ENCODE measurements around the gene ZNF280D.

The ZNF280D gene

GRCh38 chr15:56760186-56760585 lies 26.9 kb upstream of the ZNF280D start:
- no peak overlapping the region for H3K4me3 ChIP-seq (ENCODE audit: low read depth, low read length)
- no peak for TF ChIP-seq CTCF (IDR thresholded peaks at IDR 0.05; ENCODE audit: borderline replicate concordance, insufficient read depth, low read depth, low read length)

- TF ChIP-seq CTCF (IDR thresholded peaks at IDR 0.05; ENCODE audit: borderline replicate concordance, insufficient read depth, low read depth, low read length) = no peak
- no peak overlapping the region for H3K4me3 ChIP-seq (ENCODE audit: low read depth, low read length)
These were observed 26.1 kb upstream of the ZNF280D start for GRCh38 chr15:56759450-56759845.

GRCh38 chr15:56758770-56759449 lies 25.6 kb upstream of the ZNF280D start:
- TF ChIP-seq CTCF (IDR thresholded peaks at IDR 0.05; ENCODE audit: borderline replicate concordance, insufficient read depth, low read depth, low read length) = no peak

GRCh38 chr15:56757875-56758274 lies 24.6 kb upstream of the ZNF280D start:
- no peak overlapping the region for H3K4me3 ChIP-seq (ENCODE audit: low read depth, low read length)

More at GRCh38 chr15:56758770-56759449, 25.6 kb upstream of the ZNF280D start:
- no peak overlapping the region for H3K4me3 ChIP-seq (ENCODE audit: low read depth, low read length)

GRCh38 chr15:56754772-56755370 lies 21.6 kb upstream of the ZNF280D start:
- TF ChIP-seq CTCF (IDR thresholded peaks at IDR 0.05; ENCODE audit: borderline replicate concordance, insufficient read depth, low read depth, low read length) = no peak
- no peak overlapping the region for H3K4me3 ChIP-seq (ENCODE audit: low read depth, low read length)

More at GRCh38 chr15:56757875-56758274, 24.6 kb upstream of the ZNF280D start:
- TF ChIP-seq CTCF (IDR thresholded peaks at IDR 0.05; ENCODE audit: borderline replicate concordance, insufficient read depth, low read depth, low read length) = no peak

GRCh38 chr15:56752986-56753385 lies 19.7 kb upstream of the ZNF280D start:
- H3K4me3 ChIP-seq (ENCODE audit: low read depth, low read length) = no peak overlapping the region
- TF ChIP-seq CTCF (IDR thresholded peaks at IDR 0.05; ENCODE audit: borderline replicate concordance, insufficient read depth, low read depth, low read length) = no peak

GRCh38 chr15:56749982-56750381 lies 16.7 kb upstream of the ZNF280D start:
- no peak for TF ChIP-seq CTCF (IDR thresholded peaks at IDR 0.05; ENCODE audit: borderline replicate concordance, insufficient read depth, low read depth, low read length)
- no peak overlapping the region for H3K4me3 ChIP-seq (ENCODE audit: low read depth, low read length)
